IMR-90 (cell line): ENCODE results near the gene CTBP2. TPM values are rescaled to one million over a fixed set of nuclear protein-coding genes. Genes with fewer than 3 reads are reported as not detected.

Source experiments
- ATAC-seq: fragments of 200-7000 bp; cut with Tn5 transposase; 2 replicates; pipeline ENCODE4 v1.9.1; 2020; ENCODE audit warnings: low read depth, mild to moderate bottlenecking, moderate library complexity
- BruUV-seq: library from RNA; stranded (reverse); fragments of 400-500 nt; replicated peaks from 2 replicates; lab custom pipeline; 2021; lab: Mats Ljungman, UMichigan
- CTCF ChIA-PET: fragments of 300-600 bp; formaldehyde crosslinking; extraction: SDS; loops from one replicate; lab custom pipeline; 2021; ENCODE audit warnings: antibody characterized with exemption; lab: Yijun Ruan, JAX
- POLR2A ChIA-PET: fragments of 300-600 bp; sonication (Branson Sonifier 250); formaldehyde crosslinking; loops from one replicate; lab custom pipeline; 2022; ENCODE audit warnings: antibody characterized with exemption; ENCODE audit not compliant: unreplicated experiment; lab: Charles Lee
- DNase-seq: peaks from one replicate; pipeline ENCODE4 v3.0.0; 2013
- H2AFZ ChIP-seq: replicated peaks from 2 replicates; pipeline ENCODE3; 2013; ENCODE audit warnings: low read length, mild to moderate bottlenecking; ENCODE audit not compliant: poor library complexity
- H2AK5ac ChIP-seq: 2 replicates; pipeline ENCODE4 v1.6.1; 2013; ENCODE audit warnings: low read depth, low read length, inconsistent platforms
- H2AK9ac ChIP-seq: replicated peaks from 2 replicates; pipeline ENCODE3; 2013; ENCODE audit warnings: mild to moderate bottlenecking, low read depth, low read length, moderate library complexity; ENCODE audit not compliant: poor library complexity
- H2BK120ac ChIP-seq: 2 replicates; pipeline ENCODE4 v1.6.1; 2013; ENCODE audit warnings: low read depth, low read length, inconsistent platforms
- H2BK15ac ChIP-seq: 3 replicates; pipeline ENCODE4 v1.6.1; 2013; ENCODE audit warnings: low read depth, low read length, inconsistent platforms
- H2BK20ac ChIP-seq: 2 replicates; pipeline ENCODE4 v1.6.1; 2013; ENCODE audit warnings: low read depth, mild to moderate bottlenecking, inconsistent platforms, low read length, moderate library complexity
- H2BK5ac ChIP-seq: 2 replicates; pipeline ENCODE4 v1.6.1; 2013; ENCODE audit warnings: mild to moderate bottlenecking, low read depth, low read length, inconsistent platforms; ENCODE audit not compliant: poor library complexity, severe bottlenecking
- H3K14ac ChIP-seq: replicated peaks from 2 replicates; pipeline ENCODE4 v1.6.1; 2013; ENCODE audit warnings: low read depth, low read length, inconsistent platforms
- H3K18ac ChIP-seq: 2 replicates; pipeline ENCODE4 v1.6.1; 2013; ENCODE audit warnings: low read depth, low read length, control low read depth
- H3K23ac ChIP-seq: 2 replicates; pipeline ENCODE4 v1.6.1; 2013; ENCODE audit warnings: low read depth, low read length, inconsistent platforms
- H3K27ac ChIP-seq: 2 replicates; pipeline ENCODE4 v1.5.1; 2013; ENCODE audit warnings: mild to moderate bottlenecking, control low read depth, low read length; ENCODE audit not compliant: insufficient read depth
- H3K27me3 ChIP-seq: 2 replicates; pipeline ENCODE4 v1.6.1; 2013; ENCODE audit warnings: low read length; ENCODE audit not compliant: control insufficient read depth, insufficient read depth
- H3K36me3 ChIP-seq: 2 replicates; pipeline ENCODE4 v1.6.1; 2013; ENCODE audit warnings: low read length, mixed read lengths; ENCODE audit not compliant: control insufficient read depth, insufficient read depth
- H3K4ac ChIP-seq: 2 replicates; pipeline ENCODE4 v1.6.1; 2013; ENCODE audit warnings: low read depth, low read length, inconsistent platforms
- H3K4me1 ChIP-seq: 2 replicates; pipeline ENCODE4 v1.6.1; 2013; ENCODE audit warnings: low read length, mixed read lengths; ENCODE audit not compliant: control insufficient read depth, insufficient read depth
- H3K4me2 ChIP-seq: 2 replicates; pipeline ENCODE4 v1.6.1; 2013; ENCODE audit warnings: low read depth, mild to moderate bottlenecking, control low read depth, low read length, moderate library complexity
- H3K4me3 ChIP-seq: 2 replicates; pipeline ENCODE4 v1.5.1; 2013; ENCODE audit warnings: low read depth, mild to moderate bottlenecking, control low read depth, low read length, moderate library complexity; ENCODE audit not compliant: insufficient read depth
- H3K56ac ChIP-seq: 2 replicates; pipeline ENCODE4 v1.6.1; 2013; ENCODE audit warnings: low read length, inconsistent platforms; ENCODE audit not compliant: insufficient read depth; ENCODE audit errors: extremely low read depth
- H3K79me1 ChIP-seq, 2 experiments: 2 replicates each; pipeline ENCODE4 v1.6.1; 2013; ENCODE audit warnings: low read length in 2 of 2, inconsistent platforms in 1 of 2, low read depth in 1 of 2
- H3K9ac ChIP-seq: 2 replicates; pipeline ENCODE4 v1.6.1; 2013; ENCODE audit warnings: low read depth, low read length, control low read depth
- H3K9me1 ChIP-seq: 2 replicates; pipeline ENCODE4 v1.6.1; 2013; ENCODE audit warnings: low read length, inconsistent platforms; ENCODE audit not compliant: insufficient read depth
- H3K9me3 ChIP-seq: 2 replicates; pipeline ENCODE4 v1.6.1; 2013; ENCODE audit warnings: low read length; ENCODE audit not compliant: control insufficient read depth, insufficient read depth
- H4K20me1 ChIP-seq: 2 replicates; pipeline ENCODE4 v1.6.1; 2013; ENCODE audit warnings: low read length, inconsistent platforms; ENCODE audit not compliant: insufficient read depth
- H4K5ac ChIP-seq: 2 replicates; pipeline ENCODE4 v1.6.1; 2013; ENCODE audit warnings: mild to moderate bottlenecking, low read depth, low read length, control low read depth
- H4K8ac ChIP-seq, 2 experiments: 2 replicates each; pipeline ENCODE4 v1.6.1; 2013; ENCODE audit warnings: low read depth in 2 of 2, low read length in 2 of 2, control low read depth in 1 of 2, inconsistent platforms in 1 of 2
- H4K91ac ChIP-seq: 2 replicates; pipeline ENCODE4 v1.6.1; 2013; ENCODE audit warnings: low read depth, low read length, inconsistent platforms; ENCODE audit not compliant: insufficient read depth
- MAZ ChIP-seq: IDR thresholded peaks from 2 replicates; pipeline ENCODE4 v1.6.1; 2012; ENCODE audit warnings: low read depth, mild to moderate bottlenecking, low read length, improper control_type of control experiment, moderate library complexity, borderline replicate concordance
- WGBS, 2 experiments: methylation state at CpG; one replicate each; pipeline versions ENCODE4 v1.1.5 to v1.1.7; 2013; ENCODE audit warnings: missing lambda C conversion rate in 2 of 2; ENCODE audit not compliant: insufficient read length in 1 of 2; ENCODE audit errors: extremely low coverage in 2 of 2; 5-methylcytosine and 5-hydroxymethylcytosine counted together
- dilution Hi-C: fragments of 300-500 bp; cut with HindIII; formaldehyde crosslinking; loops from one replicate; pipeline ENCODE4 v1.14.3; 2018; ENCODE audit warnings: low sequenced_read_pairs; ENCODE audit not compliant: unreplicated experiment
- in situ Hi-C: fragments of 300-500 bp; cut with MboI; formaldehyde crosslinking; loops from 3 replicates; pipeline ENCODE4 v1.14.3; 2019; ENCODE audit warnings: low sequenced_read_pairs, inconsistent platforms, mixed read lengths
- intact Hi-C: fragments of 100-400 bp; cut with micrococcal nuclease; formaldehyde crosslinking; loops from 2 replicates; pipeline ENCODE4 v1.10.0; 2022
- polyA plus RNA-seq, 3 experiments: library from polyadenylated mRNA; depleted of rRNA; stranded (reverse); fragments of >200 nt; gene quantifications; 2 replicates each; pipeline ENCODE4 v1.2.3, GENCODE V29; 2012; ENCODE audit warnings: low replicate concordance in 1 of 3
- total RNA-seq: library from RNA; depleted of rRNA; stranded (reverse); fragments of >200 nt; gene quantifications from 2 replicates; pipeline ENCODE4 v1.2.3, GENCODE V29; 2012

Gene CTBP2
- total and polyA plus RNA-seq, 2 of the 4 experiments (the other 2 are of a cell fraction): 81.0 to 86.6 TPM

DNA sequence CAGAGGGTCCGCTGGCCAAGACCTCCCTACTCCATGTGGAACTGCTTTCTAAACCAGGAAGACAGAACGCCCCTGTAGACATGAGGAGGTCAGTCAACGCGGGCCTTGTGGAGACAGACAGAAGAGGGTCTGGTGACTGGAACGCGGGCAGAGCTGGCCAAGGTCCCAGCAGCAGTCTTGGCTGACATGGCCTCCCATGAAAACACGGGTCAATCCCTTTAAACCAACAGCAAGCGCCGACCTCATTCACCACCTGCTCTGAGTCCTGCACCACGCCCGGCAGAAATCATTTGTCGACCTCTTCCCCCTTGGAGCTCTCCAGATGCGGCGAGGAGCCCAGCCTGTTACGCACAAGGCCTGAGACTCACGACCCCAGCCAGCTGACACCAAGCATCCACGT, 140.0 kb downstream of the CTBP2 start:
- ATAC-seq: no peak
- no peak for TF ChIP-seq MAZ
- no peak overlapping the region for H3K18ac ChIP-seq
- H3K4me1 ChIP-seq: peaks cover 12% of the 10 kb centered on the region
- no TSS peak for BruUV-seq
- no peak overlapping the region for H2AK5ac ChIP-seq
- peaks cover 97% of the 10 kb centered on the region for H4K20me1 ChIP-seq
- no peak overlapping the region for H3K4me2 ChIP-seq
- CTCF ChIA-PET: no interaction called here
- H2BK5ac ChIP-seq: no peak overlapping the region
- H3K23ac ChIP-seq: no peak overlapping the region
- H2AK9ac ChIP-seq: no peak overlapping the region
- WGBS, 2 experiments: 100% methylated on average over 1 of the region's 17 CpGs; no CpG with 5 or more reads in 1 of the 2 experiments
- no peak overlapping the region for H2BK15ac ChIP-seq
- no peak overlapping the region for H3K14ac ChIP-seq
- H4K91ac ChIP-seq: no peak overlapping the region
- DNase-seq: no peak
- dilution Hi-C loops: no loop called here
- H4K5ac ChIP-seq: no peak overlapping the region
- no peak overlapping the region for H3K9ac ChIP-seq
- H3K79me1 ChIP-seq: peaks cover 43 to 100% of the 10 kb centered on the region in 2 experiments
- no peaks in the 10 kb centered on the region for H3K9me3 ChIP-seq
- H2BK120ac ChIP-seq: no peak overlapping the region
- H2BK20ac ChIP-seq: no peak overlapping the region
- H3K9me1 ChIP-seq: peaks cover 26% of the 10 kb centered on the region
- no peak overlapping the region for H2AFZ ChIP-seq
- H3K36me3 ChIP-seq: peaks cover 25% of the 10 kb centered on the region
- no peak overlapping the region for H3K4me3 ChIP-seq
- POLR2A ChIA-PET: no interaction called here
- H4K8ac ChIP-seq: no peak overlapping the region
- intact Hi-C loops: no loop called here
- in situ Hi-C loops: no loop called here
- no peak overlapping the region for H3K27ac ChIP-seq
- no peak overlapping the region for H3K56ac ChIP-seq
- no peak overlapping the region for H3K4ac ChIP-seq
- no peaks in the 10 kb centered on the region for H3K27me3 ChIP-seq
